Measurements from ENCODE around the gene FOXP1. TPM values are rescaled to one million over a fixed set of nuclear protein-coding genes. Genes with fewer than 3 reads are reported as not detected.

FOXP1 gene
- total and polyA plus RNA-seq, 9 of the 15 experiments (the other 6 are each of a cell fraction or from before 2014, with no cell fraction given) = 7.7 to 34.5 (median 13.7) TPM

DNA sequence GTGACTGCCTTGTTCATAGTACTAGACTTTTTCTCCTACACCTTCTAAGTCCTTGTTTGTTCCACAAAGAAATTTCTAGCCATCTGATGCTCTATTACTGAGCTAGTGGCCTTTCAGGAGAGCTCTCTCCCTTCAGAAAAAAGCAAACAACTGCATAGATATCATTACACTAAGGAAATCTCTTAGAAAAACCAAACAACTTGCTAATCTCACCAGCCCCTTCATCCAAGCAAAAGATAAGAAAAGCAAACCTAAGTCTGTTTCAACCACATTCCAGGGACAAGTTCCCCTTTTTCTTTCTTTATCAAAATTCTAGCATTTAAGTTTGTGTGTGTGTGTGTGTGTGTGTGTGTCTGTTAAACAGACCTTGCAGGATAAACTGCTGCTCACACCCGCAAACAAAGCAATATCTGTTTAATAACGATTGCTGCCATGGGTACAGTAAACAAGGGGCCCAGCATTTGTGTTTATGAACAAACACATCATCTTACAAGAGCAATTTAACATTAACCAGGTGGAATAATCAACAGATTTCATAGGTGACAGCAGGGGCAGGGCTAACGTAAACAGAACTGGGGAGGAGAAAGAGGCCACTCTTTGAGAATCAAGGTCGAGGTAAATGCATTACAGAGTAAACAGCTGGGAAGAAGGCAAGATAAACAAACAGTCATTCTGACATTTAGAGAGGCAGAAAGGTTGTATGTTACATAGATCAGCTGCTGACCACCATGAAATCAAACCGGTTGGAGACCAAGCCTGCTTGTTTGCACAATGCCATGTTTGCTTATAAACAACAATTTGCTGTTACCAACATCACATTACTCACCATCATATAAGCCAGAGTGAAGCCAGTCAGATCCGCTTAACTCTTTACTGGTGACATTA, 375.1 kb downstream of the FOXP1 start (continued):
- no peak for TF ChIP-seq E2F8 (IDR thresholded peaks at IDR 0.05; ENCODE audit: low read depth, partially characterized antibody)
- TF ChIP-seq, protein P1, sequence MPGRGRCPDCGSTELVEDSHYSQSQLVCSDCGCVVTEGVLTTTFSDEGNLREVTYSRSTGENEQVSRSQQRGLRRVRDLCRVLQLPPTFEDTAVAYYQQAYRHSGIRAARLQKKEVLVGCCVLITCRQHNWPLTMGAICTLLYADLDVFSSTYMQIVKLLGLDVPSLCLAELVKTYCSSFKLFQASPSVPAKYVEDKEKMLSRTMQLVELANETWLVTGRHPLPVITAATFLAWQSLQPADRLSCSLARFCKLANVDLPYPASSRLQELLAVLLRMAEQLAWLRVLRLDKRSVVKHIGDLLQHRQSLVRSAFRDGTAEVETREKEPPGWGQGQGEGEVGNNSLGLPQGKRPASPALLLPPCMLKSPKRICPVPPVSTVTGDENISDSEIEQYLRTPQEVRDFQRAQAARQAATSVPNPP (IDR thresholded peaks at IDR 0.05; ENCODE audit: borderline replicate concordance, insufficient read depth, insufficient read length) = no peak
- no peak for TF ChIP-seq ZKSCAN8 (CRISPR knock-in tag; IDR thresholded peaks at IDR 0.05)
- no peak for TF ChIP-seq HDAC8 (tag; IDR thresholded peaks at IDR 0.05)
- TF ChIP-seq FOXK1 (CRISPR knock-in tag; IDR thresholded peaks at IDR 0.05; ENCODE audit: borderline replicate concordance) = no peak
- TF ChIP-seq POLR3G (IDR thresholded peaks at IDR 0.05; ENCODE audit: extremely low read depth, insufficient read length, insufficient replicate concordance) = no peak
- no peak for TF ChIP-seq POLR2AphosphoS2 (IDR thresholded peaks at IDR 0.05; ENCODE audit: low read length)
- TF ChIP-seq NFIC (IDR thresholded peaks at IDR 0.05) = peak; percentile 61
- TF ChIP-seq PCBP2 (IDR thresholded peaks at IDR 0.05; ENCODE audit: low read depth, low read length, poor library complexity, severe bottlenecking) = no peak
- no peak for TF ChIP-seq JUNB (CRISPR knock-in tag; conservative IDR thresholded peaks at IDR 0.05)
- TF ChIP-seq EZH2 (IDR thresholded peaks at IDR 0.05; ENCODE audit: borderline replicate concordance, low read depth, low read length) = no peak
- TF ChIP-seq, protein P2, sequence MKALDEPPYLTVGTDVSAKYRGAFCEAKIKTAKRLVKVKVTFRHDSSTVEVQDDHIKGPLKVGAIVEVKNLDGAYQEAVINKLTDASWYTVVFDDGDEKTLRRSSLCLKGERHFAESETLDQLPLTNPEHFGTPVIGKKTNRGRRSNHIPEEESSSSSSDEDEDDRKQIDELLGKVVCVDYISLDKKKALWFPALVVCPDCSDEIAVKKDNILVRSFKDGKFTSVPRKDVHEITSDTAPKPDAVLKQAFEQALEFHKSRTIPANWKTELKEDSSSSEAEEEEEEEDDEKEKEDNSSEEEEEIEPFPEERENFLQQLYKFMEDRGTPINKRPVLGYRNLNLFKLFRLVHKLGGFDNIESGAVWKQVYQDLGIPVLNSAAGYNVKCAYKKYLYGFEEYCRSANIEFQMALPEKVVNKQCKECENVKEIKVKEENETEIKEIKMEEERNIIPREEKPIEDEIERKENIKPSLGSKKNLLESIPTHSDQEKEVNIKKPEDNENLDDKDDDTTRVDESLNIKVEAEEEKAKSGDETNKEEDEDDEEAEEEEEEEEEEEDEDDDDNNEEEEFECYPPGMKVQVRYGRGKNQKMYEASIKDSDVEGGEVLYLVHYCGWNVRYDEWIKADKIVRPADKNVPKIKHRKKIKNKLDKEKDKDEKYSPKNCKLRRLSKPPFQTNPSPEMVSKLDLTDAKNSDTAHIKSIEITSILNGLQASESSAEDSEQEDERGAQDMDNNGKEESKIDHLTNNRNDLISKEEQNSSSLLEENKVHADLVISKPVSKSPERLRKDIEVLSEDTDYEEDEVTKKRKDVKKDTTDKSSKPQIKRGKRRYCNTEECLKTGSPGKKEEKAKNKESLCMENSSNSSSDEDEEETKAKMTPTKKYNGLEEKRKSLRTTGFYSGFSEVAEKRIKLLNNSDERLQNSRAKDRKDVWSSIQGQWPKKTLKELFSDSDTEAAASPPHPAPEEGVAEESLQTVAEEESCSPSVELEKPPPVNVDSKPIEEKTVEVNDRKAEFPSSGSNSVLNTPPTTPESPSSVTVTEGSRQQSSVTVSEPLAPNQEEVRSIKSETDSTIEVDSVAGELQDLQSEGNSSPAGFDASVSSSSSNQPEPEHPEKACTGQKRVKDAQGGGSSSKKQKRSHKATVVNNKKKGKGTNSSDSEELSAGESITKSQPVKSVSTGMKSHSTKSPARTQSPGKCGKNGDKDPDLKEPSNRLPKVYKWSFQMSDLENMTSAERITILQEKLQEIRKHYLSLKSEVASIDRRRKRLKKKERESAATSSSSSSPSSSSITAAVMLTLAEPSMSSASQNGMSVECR (CRISPR knock-in tag; IDR thresholded peaks at IDR 0.05) = no peak
- TF ChIP-seq CAMTA2 (CRISPR knock-in tag; conservative IDR thresholded peaks at IDR 0.05) = no peak
- TF ChIP-seq, protein P3, sequence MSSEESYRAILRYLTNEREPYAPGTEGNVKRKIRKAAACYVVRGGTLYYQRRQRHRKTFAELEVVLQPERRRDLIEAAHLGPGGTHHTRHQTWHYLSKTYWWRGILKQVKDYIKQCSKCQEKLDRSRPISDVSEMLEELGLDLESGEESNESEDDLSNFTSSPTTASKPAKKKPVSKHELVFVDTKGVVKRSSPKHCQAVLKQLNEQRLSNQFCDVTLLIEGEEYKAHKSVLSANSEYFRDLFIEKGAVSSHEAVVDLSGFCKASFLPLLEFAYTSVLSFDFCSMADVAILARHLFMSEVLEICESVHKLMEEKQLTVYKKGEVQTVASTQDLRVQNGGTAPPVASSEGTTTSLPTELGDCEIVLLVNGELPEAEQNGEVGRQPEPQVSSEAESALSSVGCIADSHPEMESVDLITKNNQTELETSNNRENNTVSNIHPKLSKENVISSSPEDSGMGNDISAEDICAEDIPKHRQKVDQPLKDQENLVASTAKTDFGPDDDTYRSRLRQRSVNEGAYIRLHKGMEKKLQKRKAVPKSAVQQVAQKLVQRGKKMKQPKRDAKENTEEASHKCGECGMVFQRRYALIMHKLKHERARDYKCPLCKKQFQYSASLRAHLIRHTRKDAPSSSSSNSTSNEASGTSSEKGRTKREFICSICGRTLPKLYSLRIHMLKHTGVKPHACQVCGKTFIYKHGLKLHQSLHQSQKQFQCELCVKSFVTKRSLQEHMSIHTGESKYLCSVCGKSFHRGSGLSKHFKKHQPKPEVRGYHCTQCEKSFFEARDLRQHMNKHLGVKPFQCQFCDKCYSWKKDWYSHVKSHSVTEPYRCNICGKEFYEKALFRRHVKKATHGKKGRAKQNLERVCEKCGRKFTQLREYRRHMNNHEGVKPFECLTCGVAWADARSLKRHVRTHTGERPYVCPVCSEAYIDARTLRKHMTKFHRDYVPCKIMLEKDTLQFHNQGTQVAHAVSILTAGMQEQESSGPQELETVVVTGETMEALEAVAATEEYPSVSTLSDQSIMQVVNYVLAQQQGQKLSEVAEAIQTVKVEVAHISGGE (CRISPR knock-in tag; IDR thresholded peaks at IDR 0.05) = peak in 1 of 3 experiments; percentile 56; a peak in 2 of 6 replicates
